ENCODE results near the gene RUFY2. TPM values are rescaled to one million over a fixed set of nuclear protein-coding genes. Genes with fewer than 3 reads are reported as not detected.
"Not testable (repeated sequence)": the region's sequence is repeated elsewhere in the genome, so short reads cannot be mapped to it uniquely, and the experiment has no call there.

The RUFY2 gene
- total RNA-seq, 1 donor from 2014 or later, result 12.0 TPM

DNA sequence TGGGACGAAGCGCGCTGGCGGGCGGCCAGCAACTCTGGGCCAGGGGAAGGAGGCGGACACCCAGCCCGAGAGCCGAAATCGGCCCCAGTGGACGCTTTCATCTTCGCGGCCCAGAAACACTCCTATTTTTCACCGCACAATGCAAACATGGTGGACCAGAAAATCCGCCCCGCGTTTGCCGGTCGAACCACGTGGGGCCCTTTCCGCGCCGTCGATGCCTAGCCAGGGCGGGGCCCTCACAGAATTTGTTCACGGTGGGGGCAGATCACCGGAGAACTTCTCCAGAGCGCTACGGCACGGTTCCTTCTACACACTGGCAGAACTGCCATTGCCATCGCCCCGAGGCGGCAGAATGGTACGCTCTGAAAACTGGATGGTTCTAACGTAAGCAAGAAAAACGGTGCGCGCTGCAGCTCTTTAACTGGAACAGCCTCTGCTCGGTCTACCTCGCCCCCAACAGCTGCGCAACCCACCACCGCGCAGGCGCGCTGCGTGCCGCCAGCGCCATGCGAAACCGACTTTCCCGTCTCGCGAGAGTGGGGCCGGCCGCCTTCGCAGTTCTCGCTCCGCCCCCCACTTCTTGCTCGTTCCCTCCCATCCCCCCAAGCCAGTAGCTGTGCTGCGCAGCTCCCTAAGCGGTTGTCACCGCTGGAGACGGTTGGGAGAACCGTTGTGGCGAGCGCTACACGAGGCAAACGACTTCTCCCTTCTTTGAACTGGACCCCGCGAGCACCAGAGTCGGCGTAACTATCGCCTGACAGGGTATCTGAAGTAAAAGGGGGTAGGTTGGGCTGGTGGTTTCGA, 75.4 kb downstream of the RUFY2 start, which contains the start of gene HNRNPH3:
TSS of gene HNRNPH3 (plus strand) at position 610 of the 804 bp plus-strand sequence. CDS start 5,158 bp downstream, outside the sequence.
- intact Hi-C loops (cut with DNase I), result loop anchor here (10.0 kb wide), 1 partner anchor 257 kb away; the partner anchor contains the start of gene HERC4
- DNase-seq (ENCODE audit: low spot score), result peak; percentile 99

DNA sequence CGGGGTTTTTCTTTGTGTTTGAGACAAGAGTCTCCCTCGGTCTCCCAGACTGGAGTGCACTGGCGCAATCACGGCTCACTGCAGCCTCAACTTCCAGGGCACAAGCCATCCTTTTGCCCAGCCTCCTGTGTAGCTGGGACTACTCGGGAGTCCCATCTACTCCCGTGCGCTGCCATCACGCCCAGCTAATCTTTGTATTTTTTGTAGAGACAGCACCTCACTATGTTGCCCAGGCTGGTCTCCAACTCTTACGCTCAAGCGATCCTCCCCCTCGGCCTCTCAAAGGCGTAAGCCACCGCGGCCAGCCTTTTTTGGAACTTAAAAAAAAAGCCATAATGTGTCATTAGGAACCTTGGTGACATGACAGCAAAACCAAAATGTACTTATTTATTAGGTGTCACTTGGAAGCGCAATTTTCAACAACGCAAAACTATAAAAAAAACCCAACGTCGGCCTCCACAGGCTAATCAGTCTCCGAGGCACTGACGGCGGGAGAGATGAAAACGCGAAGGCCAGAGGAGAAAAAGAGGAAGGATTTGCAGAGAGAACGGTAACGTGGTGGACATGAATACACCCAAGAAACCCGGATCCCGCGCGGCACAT, 76.1 kb downstream of the RUFY2 start:
- DNase-seq (ENCODE audit: low spot score), result no peak
- intact Hi-C loops (cut with DNase I), result loop anchor here (10.0 kb wide), 1 partner anchor 256 kb away; the partner anchor contains the start of gene HERC4

DNA sequence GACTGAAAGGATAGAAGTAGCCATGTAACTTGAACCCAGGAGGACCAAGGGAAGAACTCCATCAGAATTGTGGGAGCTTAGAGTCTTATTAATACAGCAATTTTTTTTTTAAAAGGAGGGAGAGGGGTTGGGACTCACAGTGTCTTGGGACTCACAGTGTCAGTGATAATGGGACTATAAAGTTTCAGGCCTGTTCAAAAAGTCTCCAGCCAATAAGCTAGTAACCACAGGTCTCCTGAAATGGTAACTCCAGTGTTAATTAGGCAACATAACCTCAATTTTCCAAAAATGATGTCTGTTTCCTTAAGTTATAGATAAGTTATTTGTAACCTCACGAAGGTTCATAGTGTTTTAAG, 77.6 kb downstream of the RUFY2 start:
- intact Hi-C loops (cut with DNase I), result loop anchor here (10.0 kb wide), 1 partner anchor 445 kb away; the partner anchor contains the start of gene SIRT1
- no peak for DNase-seq (ENCODE audit: low spot score)

DNA sequence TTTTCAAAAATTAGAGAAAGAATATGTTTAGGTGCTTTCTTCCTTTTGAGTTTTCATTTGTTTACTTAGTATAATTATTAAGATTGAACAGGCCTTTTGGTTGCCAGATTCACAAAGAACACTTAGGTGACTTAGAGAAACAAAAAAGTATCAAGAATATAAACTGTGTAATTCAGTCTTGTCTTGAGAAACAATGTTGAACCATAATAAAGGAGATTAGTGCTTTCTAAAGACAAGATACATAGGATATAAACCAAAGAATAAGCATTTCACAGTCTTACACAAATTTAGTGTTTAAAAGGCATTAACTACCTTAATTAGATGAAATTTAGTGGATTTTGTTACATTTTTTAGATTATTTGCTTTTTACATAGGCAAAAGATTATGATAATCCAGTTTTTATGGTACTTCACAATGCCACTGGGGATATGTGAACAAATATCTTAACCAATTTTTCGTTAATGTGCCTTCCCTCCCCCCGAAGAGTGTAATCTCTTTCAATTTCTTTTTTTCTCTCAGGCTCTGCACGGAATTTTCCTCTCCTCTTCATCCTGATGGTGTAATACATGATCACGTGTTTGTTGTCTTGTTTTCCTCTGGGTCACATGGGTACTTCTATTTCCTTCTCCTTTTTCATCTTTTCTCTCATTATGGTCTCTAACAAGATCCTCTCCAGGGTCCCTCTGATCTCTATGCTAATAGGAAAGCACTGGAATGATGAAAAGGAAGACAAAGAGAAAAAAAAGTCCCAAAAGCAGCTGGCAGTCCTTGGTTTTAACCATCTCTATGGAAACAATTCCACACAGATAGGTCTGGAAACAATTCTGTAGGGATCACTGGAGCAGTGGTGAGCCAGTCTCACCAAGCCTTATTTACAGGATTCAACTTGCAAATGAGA, 78.9 kb downstream of the RUFY2 start:
- intact Hi-C loops (cut with DNase I), result loop anchor here (10.0 kb wide), 1 partner anchor 443 kb away; the partner anchor contains the start of gene SIRT1
- DNase-seq (ENCODE audit: low spot score), result no peak

DNA sequence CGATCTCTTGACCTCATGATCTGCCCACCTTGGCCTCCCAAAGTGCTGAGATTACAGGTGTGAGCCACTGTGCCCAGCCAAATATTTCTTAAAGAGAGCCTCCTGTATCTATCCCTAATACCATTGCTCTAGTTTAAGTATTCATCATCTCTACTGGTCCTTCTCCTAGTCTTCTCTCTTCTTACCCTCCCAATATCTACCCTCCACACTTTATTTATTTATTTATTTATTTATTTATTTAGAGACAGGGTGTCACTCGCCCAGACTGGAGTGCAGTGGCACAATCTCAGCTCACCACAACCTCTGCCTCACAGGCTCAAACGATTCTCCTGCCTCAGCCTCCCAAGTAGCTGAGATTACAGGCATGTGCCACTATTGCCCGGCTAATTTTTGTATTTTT, 82.7 kb downstream of the RUFY2 start:
- intact Hi-C loops (cut with DNase I), result loop anchor here (10.0 kb wide), 1 partner anchor 440 kb away; the partner anchor contains the start of gene SIRT1
- not testable (repeated sequence) for DNase-seq (ENCODE audit: low spot score)

DNA sequence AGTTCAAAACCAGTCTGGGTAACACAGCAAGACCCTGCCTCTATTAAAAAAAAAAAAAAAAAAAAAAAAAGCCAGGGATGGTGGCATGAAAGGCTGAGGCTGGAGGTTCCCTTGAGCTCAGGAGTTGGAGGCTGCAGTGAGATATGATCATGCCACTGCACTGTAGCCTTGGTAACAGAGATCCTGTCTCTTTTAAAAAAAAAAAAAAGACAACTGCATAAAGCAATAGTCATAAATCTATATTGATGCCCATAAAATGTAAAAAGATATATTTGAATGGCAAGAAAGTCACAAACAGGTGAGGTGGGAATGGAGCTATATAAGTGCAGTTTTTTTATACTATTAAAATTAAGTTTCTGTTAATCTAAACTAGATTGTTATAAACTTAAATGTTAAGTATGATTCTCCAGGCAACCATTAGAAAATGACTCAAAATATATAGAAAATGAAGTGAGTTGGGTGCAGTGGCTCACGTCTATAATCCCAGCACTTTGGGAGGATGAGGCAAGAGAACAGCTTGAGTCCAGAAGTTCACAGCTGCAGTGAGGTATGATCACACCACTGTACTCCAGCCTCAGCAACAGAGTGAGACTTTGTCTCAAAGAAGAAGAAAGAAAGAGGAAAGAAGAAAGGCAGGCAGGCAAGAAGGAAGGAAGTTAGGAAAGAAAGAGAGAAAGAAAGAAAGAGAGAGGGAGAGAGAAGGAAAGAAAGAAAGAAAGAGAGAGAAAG, 88.6 kb downstream of the RUFY2 start:
- intact Hi-C loops (cut with DNase I), result no loop called here

DNA sequence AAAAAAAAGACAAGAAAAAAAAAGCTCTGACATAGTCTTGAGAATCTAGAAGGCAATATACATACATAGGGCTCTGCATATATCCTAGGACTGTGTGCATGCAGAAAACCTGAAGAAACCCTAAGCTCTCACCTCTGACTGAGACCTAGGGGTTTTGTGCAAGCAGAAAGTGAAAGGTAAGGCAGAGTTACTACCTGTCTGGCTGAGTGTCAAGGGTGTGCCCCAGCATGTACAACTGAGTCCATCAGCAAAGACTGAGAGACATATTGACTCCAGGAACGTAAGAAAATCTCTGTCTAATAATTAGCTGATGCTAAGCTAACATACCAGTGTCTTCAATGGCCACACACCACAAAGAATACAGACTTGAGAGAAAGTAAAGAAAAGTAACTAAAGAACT, 91.5 kb downstream of the RUFY2 start:
- DNase-seq (ENCODE audit: low spot score), result no peak
- intact Hi-C loops (cut with DNase I), result no loop called here

More for the DNA sequence above, 88.6 kb downstream of the RUFY2 start:
- DNase-seq (ENCODE audit: low spot score), result no peak

DNA sequence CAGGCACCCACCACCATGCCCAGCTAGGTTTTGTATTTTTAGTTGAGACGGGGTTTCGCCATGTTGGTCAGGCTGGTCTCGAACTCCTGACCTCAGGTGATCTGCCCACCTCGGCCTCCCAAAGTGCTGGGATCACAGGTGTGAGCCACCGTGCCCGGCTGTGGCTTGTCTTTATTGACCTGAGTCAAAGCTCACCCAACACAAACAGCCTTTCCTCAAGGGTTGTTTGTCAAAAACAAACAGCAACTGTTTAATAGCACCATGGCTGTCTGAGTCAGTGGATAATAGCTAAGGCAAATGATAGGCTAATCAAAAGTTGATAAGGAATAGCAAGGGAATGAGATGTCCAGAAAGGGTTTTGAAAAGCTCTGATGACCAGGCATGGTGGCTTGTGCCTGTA, 92.1 kb downstream of the RUFY2 start:
- intact Hi-C loops (cut with DNase I); DNase-seq (ENCODE audit: low spot score): not testable (repeated sequence)

DNA sequence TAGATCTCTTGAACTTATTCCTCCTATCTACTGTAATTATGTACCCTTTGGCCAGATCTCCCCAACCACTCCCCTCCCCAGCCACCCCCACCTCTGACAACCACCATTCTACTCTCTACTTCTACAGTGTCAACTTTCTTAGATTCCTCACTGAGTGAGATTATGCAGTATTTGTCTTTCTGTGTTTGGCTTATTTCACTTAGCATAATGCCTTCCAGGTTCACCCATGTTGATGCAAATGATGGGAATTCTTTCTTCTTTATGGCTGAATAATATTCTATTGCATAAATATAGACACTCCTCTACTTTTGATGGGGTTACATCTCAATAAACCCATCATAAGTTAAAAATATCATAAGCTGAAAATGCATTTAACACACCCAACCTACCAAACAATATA, 96.5 kb downstream of the RUFY2 start:
- DNase-seq (ENCODE audit: low spot score), result no peak
- intact Hi-C loops (cut with DNase I), result no loop called here

DNA sequence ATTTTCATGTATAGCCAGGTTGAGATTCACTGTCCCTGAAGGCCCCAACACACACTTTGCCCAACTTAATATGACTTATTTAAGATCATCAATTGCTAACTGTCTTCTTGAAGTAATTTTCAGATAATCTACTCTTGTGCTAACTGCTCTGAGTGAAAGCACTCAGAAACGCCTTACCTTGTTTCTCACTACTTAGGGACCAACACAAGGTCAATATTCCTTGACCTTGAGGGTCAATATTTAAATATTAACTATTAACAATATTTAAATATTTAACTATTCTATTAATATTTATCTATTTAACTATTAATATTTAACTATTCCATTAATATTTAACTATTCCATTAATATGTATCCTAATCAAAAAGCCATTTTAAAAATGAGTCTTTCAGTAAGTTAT, 101.2 kb downstream of the RUFY2 start:
- intact Hi-C loops (cut with DNase I), result no loop called here
- no peak for DNase-seq (ENCODE audit: low spot score)

DNA sequence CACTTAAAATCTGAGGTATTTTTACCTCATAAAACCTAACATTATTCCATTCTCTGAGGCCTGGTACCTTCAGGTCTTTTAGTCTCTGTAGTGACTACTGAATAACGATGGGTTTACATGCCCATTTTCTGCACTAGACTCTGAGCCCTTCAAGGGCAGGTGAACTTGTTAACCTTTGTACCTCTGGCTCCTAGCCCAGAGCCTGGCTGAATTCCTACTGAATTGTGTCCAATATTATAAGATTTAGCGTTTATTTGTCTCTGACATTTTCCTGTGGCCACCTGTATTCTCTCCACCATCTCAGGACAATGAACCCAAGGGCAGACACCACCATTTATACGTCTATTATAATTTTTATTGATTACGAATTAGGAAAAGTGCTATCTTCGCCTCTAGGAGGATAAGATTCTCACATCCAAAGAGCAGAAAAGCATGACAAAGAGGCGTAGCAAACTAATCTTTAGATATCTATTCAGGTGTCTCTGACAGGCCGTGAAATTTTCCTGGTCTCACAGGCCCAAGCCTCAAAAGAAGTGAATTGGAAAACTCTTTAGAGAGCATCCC, 103.1 kb downstream of the RUFY2 start:
- intact Hi-C loops (cut with DNase I), result loop anchor here (2.0 kb wide), 2 partner anchors 91 to 221 kb away; no protein-coding TSS in a partner anchor

DNA sequence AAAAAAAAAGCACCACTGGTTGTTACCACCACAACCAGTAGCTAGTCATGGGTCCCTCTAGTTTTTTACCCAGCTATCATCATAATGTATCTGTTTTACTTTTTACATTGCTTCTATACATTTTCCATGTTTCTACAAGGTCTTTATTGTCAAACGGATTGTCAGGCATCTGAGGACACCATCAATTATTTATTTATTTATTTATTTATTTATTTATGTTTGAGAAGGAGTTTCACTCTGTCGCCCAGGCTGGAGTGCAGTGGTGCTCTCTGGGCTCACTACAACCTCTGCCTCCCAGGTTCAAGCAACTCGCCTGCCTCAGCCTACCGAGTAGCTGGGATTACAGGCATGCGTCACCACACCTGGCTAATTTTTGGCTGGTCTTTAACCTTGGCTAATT, 104.2 kb downstream of the RUFY2 start:
- intact Hi-C loops (cut with DNase I), result loop anchor here (2.0 kb wide), 2 partner anchors 90 to 220 kb away; no protein-coding TSS in a partner anchor
- no peak for DNase-seq (ENCODE audit: low spot score)

More for the DNA sequence above, 103.1 kb downstream of the RUFY2 start:
- DNase-seq (ENCODE audit: low spot score), result no peak

DNA sequence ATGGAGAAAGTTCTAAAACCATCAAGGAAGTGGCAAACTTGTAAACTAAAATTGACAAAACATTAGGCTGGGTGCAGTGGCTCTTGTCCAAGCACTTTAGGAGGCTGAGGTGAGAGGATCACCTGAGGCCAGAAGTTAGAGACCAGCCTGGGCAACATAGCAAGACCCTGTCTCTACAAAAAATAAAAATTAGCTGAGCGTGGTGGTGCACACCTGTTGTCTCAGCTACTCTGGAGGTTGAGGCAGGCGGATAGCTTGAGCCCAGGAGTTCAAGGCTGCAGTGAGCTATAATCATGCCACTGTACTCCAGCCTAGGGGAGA, 104.6 kb downstream of the RUFY2 start:
- intact Hi-C loops (cut with DNase I), result loop anchor here (2.0 kb wide), 2 partner anchors 90 to 220 kb away; no protein-coding TSS in a partner anchor
- DNase-seq (ENCODE audit: low spot score), result no peak

DNA sequence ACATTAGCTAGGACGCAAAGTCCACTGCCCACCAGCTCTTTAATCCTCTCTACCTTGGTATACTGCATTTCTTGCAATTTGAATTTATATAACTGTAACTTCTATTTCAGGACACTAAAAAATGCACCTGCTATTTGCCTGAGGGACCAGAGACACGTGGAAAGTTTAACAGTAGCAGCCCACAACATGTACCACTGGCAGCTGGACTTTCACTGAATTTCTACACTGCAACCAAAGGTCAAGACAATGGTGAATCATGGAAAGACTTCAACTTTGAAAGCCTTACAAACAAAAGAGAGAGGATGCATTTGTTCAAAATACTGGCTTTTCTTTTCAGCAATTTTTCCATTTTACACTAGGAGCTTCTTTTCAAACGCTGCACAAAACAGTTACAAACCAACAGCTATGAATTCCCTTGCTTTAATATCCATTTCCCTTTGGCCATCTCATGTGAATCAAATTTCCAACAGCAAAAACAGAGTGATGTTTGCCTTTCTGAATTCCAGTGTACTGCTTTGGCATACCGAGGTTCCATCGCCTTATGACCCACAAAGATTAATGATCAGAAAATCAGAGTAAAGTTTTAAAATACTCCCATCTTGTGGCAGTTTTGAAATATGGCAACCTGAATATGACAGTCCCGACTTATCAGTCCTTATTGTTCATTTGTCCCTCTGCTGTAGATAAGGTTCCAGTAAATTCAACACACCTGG, 105.1 kb downstream of the RUFY2 start:
- intact Hi-C loops (cut with DNase I), result loop anchor here (2.0 kb wide), 2 partner anchors 89 to 219 kb away; no protein-coding TSS in a partner anchor

DNA sequence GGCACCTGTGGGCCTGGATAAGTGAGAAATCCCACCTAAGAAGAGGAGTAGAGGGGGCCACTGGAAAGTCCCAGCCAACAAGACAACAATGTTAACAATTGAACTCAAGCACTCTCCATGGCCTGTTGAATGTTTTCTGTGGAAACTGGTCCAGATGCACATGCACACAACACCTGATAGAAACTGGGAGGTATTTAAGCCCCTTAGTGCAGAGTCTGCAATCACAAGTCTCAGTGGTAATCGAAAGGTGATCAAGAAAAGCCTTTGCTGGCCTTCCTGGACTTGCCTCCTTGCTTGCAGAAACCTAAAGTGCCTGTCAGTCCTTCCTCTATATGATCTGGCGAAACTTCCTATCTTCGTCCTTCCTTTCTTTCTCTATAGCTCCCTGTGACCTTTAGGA, 105.8 kb downstream of the RUFY2 start:
- intact Hi-C loops (cut with DNase I), result no loop called here
- DNase-seq (ENCODE audit: low spot score), result no peak

More for the DNA sequence above, 105.1 kb downstream of the RUFY2 start:
- DNase-seq (ENCODE audit: low spot score), result no peak

DNA sequence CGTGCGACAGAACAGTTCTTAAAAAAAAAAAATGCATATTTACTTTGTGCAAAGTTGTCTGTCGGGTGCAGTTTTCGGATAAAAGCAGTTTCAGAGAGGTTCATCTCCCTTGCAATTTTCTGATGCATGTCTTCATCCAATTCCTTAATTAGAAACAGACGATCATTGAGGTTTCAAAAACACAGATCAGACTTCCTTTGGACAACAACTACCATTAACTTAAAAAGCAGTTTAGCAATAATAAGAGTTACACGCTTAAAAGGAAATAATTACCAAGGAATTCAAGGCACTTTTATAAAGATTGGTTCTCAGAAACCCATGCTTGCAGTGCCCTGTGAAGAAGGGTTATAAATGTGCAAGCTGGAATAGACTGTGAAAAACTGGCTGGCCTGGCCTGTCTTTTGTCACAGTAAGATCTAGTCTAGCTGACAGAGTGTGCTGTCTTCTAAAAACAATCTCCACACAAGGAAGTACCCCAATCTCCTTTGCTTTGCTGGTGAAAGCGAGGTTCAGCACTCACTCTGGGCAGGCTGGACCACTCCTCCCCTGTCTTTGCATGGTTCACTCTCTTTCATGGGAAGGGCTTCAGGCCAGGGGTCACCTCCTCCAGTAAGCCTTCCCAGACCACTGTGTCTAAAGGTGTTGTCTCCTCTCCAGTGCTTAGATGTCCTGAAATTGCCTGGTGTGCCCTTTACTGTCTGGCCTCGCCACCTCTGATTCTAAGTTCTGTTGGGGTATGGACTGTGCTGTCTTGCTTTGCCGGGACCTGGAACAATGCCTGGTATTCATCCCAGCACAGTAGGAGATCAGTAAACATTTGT, 110.0 kb downstream of the RUFY2 start:
- intact Hi-C loops (cut with DNase I), result no loop called here
- no peak for DNase-seq (ENCODE audit: low spot score)
